ENCODE results near the gene NSMCE4A.
"Not testable (repeated sequence)": the region's sequence is repeated elsewhere in the genome, so short reads cannot be mapped to it uniquely, and the experiment has no call there.

NSMCE4A gene

DNA sequence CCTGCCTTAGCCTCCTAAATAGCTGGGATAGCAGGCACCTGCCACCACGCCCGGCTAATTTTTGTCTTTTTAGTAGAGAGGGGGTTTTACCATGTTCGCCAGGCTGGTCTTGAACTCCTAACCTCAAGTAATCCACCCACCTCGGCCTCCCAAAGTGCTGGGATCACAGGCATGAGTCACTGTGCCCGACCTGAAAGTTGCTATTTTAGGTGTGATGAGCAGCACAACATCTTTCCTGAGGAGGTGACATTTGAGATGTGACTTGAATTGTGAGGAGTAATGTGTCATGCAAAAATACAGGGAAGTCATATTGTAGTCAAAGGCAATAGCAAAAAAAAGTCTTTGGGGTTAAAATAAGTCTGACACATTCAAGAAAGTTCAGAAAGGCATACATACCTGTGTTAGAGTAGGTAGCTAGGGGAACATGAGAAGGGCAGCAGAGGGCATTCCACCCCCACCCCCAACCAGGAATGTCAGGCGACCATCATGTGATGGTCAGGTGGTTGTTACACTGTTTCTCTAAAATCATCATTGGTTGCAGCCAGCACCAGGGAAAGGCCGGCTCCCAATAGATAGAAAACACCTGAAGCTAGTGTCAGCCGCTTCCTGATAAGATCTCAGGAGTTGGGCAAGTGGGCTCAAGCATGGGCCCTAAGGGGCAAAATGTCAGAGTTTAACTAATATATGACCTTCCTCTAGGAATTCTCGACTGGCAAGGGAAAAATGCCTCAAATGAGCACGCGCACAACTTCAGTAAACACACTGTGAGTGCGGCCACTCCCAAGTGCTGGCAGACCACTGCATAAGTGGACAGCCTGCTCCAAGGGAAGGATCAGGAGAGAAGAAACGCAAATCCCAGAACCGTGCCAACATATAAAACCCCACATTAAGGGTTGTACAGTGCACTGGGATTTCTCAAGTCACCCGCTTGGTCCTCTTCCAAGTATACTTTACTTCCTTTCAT is 13.6 kb upstream of the NSMCE4A start, which contains the start of gene TACC2:
Gene TACC2 (plus strand): TSS at position 803 of the 964 bp plus-strand sequence. CDS start 32,819 bp downstream, outside the sequence.
- DNase-seq = no peak

GRCh38 chr10:121984463-121984862 is 9.4 kb upstream of the NSMCE4A start:
- no peak for DNase-seq

DNA sequence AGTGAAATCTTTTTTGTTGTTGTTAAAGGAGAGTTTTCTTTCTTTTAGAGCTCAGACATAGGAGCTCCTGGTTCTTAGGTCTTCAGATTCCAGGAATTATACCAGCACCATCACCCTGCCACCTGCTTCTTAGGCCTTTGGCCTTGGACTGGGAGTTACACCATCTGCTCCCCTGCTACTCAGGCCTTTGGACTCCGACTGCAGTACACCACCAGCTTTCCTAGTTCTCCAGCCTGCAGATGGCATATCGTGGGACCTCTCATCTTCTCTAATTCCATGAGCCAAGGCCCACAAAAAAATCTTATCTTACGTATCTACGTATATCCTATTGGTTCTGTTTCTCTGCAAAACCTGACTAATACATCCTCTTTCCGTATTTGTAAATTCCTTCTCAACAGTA is 8.8 kb upstream of the NSMCE4A start:
- no peak for DNase-seq

DNA sequence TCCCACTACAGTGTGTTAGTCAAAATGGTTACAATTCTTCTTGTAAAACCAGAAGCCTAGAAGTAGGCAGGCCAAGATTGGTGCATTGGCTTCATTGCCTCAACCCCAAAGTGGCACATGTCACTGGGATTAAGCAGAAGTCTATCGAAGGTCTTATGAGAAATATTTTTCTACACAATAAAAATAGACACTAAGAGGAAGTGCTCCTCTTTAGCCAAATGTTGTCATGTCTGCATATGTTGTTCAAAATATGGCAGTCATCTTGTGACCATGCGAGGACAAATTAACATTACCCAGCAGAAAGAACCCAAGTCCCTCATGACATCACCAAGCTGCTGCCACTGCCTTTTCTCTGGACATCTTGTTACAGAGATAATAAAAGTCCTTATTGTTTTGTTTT is 6.3 kb upstream of the NSMCE4A start:
- DNase-seq = no peak

DNA sequence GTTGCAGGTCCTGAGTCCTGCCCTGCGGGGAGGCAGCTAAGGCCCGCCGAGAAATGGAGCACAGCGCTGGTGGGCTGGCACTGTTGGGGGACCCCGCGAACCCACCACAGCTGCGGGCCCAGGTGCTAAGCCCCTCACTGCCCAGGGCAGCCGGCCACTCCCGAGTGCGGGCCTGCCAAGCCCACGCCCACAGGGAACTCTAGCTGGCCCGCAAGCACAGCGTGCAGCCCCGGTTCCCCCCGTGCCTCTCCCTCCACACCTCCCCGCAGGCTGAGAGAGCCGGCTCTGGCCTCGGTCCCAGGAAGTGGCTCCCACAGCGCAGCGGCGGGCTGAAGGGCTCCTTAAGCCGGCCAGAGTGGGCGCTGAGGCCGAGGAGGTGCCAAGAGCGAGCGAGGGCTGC is 3.5 kb upstream of the NSMCE4A start:
- no peak for DNase-seq

DNA sequence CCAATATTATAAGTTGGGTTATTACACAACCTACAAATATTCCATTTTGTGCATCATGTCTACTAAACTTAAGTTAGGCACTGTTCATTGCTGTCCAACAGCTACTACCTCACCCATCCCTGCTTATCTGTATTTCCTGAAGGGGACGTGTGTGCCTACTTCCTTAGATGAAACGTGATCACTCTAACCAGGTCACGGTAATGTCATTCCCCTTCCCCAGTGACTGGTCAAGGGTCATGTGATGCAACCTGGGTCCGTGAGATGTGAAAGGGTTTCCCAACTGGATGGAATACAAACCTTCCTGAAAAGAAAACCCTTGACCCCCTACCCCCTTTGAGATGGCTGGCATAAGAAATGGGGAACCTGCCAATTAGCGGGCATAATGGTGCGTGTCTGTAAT is 1.6 kb upstream of the NSMCE4A start:
- no peak for DNase-seq

DNA sequence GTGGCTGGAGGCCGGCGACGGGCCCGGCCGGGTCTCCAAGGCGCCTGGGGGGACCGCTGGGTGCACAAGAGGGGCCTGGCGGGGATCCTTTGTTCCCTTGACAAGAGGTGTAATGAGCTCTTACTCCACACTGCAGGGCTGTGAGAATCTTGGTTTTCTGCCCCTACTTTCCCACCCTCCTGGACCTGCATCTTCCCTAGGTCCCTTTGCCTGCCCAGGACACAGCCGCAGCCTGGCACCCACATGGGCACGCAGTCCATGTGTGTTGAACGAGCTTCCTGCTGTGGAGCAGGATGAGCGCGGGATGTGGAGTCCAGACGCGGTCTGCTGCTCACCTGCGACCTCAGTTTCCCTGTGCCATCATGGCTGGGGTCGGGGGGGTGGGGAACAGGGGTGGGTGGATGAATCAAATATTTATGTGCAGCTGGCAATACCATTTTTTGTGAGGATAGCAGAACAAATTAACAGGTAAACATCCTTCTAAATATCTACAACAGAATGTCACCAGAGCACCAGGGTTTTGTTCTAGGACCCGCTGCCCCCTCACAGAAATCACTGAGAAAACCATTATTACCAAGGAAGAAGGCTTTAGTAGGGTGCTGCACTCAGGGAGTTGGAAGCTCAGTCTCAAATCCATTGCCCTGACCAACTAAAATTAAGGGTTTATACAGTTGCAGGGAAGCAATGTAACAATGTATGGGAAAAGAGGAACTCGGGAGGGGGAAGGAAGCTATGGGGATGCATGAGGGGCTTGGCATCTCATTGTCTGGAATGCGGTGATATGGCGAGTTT is 474 bp upstream of the NSMCE4A start:
- DNase-seq = no peak

GRCh38 chr10:121974019-121974534 is 940 bp downstream of the NSMCE4A start:
- DNase-seq = no peak

DNA sequence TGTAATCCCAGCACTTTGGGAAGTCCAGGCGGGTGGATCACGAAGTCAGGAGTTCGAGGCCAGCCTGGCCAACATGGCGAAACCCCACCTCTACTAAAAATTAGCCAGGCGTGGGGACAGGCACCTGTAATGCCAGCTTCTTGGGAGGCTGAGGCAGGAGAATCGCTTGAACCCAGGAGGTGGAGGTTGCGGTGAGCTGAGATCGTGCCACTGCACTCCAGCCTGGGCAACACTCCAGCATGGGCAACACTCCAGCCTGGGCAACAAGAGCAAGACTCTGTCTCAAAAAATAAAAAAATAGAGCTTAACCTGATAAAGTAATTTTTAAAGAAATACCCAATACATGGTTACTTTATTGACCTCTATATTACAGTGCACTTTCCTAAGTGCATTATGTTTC is 5.9 kb downstream of the NSMCE4A start:
- DNase-seq = not testable (repeated sequence)

- no peak for DNase-seq
These were observed 9.0 kb downstream of the NSMCE4A start for GRCh38 chr10:121965996-121966395.

- no peak for DNase-seq
These were observed 13.6 kb downstream of the NSMCE4A start for GRCh38 chr10:121961456-121961855.

DNA sequence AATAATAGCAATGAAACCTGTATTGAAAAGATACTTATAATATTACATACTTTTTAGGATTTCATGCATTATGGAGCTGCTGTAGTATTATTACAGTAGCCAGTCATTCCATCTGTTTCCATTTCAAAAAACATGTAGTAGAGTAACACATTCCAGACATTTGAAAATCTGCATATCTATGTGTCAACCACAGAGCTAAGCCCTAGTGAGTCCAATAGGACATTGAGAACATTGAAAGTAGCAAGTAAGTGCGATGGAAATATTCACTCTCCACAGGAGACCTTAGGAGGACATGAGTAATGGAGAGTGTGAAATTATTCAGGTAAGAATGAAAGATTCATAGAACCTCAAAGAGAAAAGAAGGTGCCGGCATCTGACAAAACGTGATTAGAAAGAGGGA is 15.3 kb downstream of the NSMCE4A start:
- DNase-seq = no peak

GRCh38 chr10:121956111-121957061 is 18.6 kb downstream of the NSMCE4A start:
- peak; percentile 40 for DNase-seq

DNA sequence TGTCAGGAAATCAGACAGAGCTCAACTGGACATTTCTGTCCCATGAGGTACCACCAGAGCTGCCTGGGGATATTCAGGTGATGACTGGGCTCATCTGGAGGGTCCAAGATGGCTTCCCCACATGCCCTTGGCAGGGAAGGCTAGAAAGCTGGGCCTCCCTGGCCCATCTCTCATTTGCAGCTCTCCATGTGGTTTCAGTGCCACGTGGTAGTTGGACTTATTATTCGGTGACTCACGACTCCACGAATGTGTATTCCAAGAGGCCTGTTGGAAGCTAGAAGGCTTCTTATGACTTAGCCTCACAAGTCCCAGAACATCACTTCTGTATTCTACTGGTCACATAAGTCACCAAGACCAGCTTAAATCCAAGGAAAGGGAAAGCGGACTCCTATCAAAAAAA is 22.8 kb downstream of the NSMCE4A start:
- peak; percentile 60 for DNase-seq

GRCh38 chr10:121949451-121949850 is 25.6 kb downstream of the NSMCE4A start:
- DNase-seq = no peak

DNA sequence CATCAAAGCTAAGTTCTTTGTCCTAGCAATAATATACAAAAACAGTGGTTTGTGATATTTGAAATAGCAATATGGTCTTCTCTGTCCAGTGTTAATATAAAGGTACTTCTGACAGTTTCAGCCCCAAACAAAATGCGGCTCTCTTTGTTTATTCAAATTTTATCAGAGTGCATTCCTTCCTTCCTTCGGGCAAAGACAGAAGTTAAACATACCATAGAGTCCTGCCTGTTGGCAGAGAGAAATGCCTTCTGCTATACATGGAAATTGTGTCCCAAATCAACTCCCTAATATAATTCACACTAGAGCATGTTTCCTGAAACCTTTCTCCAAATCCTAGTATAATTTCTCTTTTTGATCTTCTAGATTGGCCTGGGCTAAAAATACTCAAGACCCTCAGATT is 26.0 kb downstream of the NSMCE4A start:
- DNase-seq = no peak

DNA sequence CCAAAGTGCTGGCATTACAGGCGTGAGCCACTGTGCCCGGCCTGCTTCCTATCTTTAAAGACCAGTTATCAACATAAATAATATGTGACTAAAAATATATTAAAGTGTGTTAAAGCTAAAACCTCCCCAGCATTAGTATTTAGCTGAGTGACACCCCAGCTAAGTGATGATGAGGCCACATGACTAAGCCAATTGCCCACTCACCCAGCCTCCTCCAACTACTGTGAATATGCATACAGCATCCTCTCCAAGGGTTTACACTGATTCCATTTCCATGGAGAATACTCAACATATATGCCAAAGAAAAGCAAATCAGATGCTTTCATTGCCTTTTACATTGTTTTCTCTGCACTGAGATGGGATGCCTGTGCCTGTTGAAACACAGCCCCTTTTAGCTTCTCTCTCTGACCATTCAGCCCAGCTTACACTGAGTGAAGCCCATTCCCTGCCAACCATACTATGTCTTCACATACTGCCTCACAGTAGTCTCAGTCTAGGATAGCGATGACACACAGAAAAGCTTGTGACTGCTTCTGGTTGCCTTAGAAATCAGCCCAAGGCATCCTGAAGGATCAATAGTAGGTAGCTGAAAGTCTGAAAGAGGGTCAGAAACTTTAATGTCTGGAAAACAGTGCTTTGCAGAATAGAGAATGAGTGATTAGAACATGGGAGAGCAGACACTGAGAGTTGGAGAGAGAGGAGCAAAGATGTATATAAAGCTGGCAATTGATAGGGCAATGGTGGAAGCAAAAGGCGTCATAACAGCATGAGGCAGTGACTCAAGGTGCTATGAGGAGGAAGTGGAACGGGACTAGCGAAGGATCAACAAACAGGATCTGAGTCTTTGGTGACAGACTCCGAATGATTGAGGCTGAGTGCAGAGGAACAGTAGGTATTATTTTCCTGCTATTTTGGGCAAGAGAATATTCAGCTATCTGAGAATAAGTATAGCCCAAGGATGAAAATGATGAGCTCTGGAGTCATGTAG is 27.4 kb downstream of the NSMCE4A start:
- no peak for DNase-seq

DNA sequence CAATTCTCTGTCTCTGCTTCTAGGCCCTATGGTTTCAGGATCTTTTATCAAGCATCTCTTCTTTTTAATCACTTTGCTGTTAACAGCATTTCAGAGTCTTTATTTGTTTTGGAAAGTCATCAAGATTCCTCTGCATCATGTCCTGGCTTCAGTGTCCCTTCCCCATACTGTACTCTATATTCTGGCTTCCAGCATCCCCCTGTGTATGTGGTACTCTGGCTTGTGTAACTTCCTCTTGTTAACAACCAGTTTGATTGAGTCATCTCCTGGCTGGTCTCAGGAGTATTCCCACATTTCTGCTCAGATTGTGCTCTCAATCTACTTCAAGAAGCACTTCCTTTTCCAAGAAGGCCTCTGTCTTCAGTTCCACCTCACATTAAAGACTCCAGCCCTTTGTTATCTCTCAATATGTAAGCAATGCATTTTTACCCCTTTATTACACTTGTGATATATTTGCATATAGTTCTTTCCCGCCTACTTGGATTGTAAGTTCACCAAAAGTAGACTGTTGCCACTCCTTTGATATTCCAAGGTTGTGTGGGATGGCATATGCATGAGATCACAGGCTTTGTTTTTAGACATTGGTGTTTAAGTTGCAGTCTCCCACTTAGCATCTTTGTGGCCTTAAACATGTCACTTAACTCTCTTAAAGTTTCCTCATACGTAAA is 32.1 kb downstream of the NSMCE4A start:
- peak; percentile 97 for DNase-seq

DNA sequence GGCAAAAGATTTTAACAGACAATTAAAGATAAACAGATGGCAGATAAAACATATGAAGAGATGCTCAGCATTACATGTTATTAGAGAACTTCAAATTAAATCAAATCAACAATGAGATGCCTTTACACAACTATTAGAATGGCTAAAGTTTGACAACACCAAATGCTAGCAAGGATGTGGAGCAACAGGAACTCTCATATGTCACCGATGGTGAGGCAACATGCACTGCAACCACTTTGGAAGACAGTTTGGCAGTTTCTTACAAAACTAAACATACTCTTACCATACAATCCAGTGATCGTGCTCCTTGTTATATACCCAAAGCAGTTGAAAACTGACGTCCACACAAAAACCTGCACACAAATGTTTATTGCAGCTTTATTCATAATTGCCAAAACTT is 33.5 kb downstream of the NSMCE4A start:
- no peak for DNase-seq

DNA sequence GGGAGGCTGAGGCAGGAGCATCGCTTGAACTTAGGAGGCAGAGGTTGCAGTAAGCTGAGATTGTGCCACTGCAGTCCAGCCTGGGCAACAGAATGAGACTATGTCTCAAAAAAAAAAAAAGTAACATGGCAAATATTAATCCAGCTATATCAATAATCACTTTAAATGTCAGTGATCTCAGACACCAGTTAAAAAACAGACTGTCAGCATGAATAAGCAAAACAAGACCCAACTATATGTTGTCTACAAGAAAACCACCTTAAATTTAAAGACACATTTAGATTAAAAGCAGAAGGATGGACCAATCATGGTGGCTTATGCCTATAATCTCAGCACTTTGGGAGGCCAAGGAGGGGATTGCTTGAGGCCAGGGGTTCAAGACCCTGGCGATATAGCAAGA is 38.7 kb downstream of the NSMCE4A start:
- DNase-seq = no peak

DNA sequence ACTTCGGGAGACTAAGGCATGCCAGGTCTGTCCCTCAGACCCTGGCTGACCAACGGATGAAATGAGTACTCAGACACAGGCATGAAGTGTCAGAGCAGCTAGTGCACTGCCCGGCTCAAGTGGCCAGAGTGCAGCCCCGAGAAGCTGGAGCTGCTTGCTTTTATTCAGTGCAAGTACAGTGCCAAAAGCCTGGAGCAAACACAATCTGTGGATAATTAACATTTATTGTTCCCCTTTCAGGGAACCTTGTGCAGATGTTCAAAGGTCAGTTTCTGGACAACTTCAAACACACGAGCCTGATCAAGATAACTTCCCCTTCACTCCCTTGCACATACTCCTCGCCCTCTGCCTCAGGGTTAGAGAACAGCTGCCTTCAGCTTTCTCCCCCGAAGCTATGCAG is 39.3 kb downstream of the NSMCE4A start:
- no peak for DNase-seq
